Measurements from ENCODE around the gene ERAP2. TPM values are rescaled to one million over a fixed set of nuclear protein-coding genes. Genes with fewer than 3 reads are reported as not detected.
"Not testable (repeated sequence)": the region's sequence is repeated elsewhere in the genome, so short reads cannot be mapped to it uniquely, and the experiment has no call there.

Gene ERAP2
- total RNA-seq, 1 experiment from 2014 or later, result 3.5 TPM

- DNase-seq (ENCODE audit: low read depth, low spot score), result no peak
- in situ Hi-C loops (cut with HindIII; ENCODE audit: low pct_unique_long_range_greater_than_20kb, low sequenced_read_pairs), result no loop called here
These were observed 44.5 kb downstream of the ERAP2 start for GRCh38 chr5:96920744-96921355.

DNA sequence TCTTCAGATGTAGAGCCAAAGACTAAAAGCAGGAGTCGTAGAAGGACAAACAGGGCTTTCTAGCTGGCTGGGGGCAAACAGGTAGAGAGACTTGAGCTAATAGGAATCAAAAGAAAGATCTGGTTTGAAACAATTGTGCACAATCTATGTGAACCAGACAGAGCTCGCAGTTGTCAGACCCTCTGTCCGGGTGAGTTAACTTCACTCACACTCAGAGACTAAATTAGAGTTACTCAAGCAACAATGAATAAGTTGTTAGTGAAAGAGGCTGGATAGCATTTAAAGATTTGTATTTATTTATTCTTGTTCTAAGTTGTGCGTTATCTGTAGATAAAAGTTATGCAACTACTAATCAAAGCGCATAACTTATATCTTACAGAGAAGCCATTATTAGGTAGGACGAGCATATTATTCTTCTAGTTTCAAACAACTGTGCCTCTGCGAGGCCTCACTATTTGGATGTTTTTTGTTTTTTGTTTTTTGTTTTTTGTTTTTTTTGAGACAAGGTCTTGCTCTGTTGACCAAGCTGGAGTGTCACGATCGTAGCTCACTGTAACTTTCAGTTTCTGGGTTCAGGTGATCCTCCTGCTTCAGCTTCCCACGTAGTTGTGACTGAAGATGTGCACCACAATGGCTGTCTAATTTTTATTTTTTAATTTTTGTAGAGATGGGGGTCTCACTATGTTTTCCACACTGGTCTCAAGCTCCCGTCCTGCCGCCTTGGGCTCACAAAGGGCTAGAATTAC is 46.4 kb downstream of the ERAP2 start:
- DNase-seq (ENCODE audit: low read depth, low spot score), result no peak
- in situ Hi-C loops (cut with HindIII; ENCODE audit: low pct_unique_long_range_greater_than_20kb, low sequenced_read_pairs), result no loop called here

GRCh38 chr5:96924016-96924443 is 47.7 kb downstream of the ERAP2 start:
- no peak for DNase-seq (ENCODE audit: low read depth, low spot score)
- in situ Hi-C loops (cut with HindIII; ENCODE audit: low pct_unique_long_range_greater_than_20kb, low sequenced_read_pairs), result no loop called here

- in situ Hi-C loops (cut with HindIII; ENCODE audit: low pct_unique_long_range_greater_than_20kb, low sequenced_read_pairs), result no loop called here
- no peak for DNase-seq (ENCODE audit: low read depth, low spot score)
These were observed 50.0 kb downstream of the ERAP2 start for GRCh38 chr5:96926276-96926675.

DNA sequence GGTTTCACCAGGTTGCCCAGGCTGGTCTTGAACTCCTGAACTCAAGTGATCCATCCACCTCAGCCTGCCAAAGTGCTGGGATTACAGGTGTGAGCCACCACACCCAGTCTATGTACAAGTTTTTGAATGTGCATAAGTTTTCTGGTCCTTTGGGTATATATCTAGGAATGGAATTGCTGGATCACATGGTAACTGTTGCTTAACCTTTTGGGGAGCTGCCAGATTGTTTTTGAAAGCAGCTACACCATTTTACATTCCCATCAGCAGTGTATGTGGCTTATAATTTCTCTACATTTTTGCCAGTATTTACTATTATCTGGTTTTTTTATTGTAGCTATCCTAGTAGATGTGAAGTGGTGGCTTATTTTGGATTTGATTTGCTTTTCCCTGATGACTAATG is 50.7 kb downstream of the ERAP2 start:
- no peak for DNase-seq (ENCODE audit: low read depth, low spot score)
- in situ Hi-C loops (cut with HindIII; ENCODE audit: low pct_unique_long_range_greater_than_20kb, low sequenced_read_pairs), result no loop called here

- no peak for DNase-seq (ENCODE audit: low read depth, low spot score)
- in situ Hi-C loops (cut with HindIII; ENCODE audit: low pct_unique_long_range_greater_than_20kb, low sequenced_read_pairs), result no loop called here
These were observed 52.8 kb downstream of the ERAP2 start for GRCh38 chr5:96928931-96929708.

DNA sequence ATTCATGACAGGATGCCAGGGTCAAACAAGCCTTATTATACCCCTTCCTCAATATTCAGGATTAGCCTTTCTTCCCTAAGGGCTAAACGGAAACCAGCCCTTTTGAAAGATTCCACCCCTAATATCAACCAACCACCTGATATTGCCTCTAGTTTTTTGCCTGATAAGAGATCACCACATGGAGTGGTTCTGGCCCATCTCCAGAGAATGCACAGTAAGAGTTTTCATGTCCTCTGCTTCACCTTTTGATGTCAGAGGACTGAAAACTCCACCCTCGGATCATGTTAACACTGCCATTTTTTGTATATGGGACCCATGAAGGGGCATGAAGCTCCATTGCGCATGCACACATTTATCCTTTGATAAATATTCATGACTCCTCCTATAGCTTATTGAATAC is 53.8 kb downstream of the ERAP2 start:
- in situ Hi-C loops (cut with HindIII; ENCODE audit: low pct_unique_long_range_greater_than_20kb, low sequenced_read_pairs), result no loop called here
- no peak for DNase-seq (ENCODE audit: low read depth, low spot score)

GRCh38 chr5:96930589-96930988 is 54.3 kb downstream of the ERAP2 start:
- in situ Hi-C loops (cut with HindIII; ENCODE audit: low pct_unique_long_range_greater_than_20kb, low sequenced_read_pairs), result no loop called here

GRCh38 chr5:96931037-96931436 is 54.7 kb downstream of the ERAP2 start:
- in situ Hi-C loops (cut with HindIII; ENCODE audit: low pct_unique_long_range_greater_than_20kb, low sequenced_read_pairs); DNase-seq (ENCODE audit: low read depth, low spot score): not testable (repeated sequence)

More at GRCh38 chr5:96930589-96930988, 54.3 kb downstream of the ERAP2 start:
- no peak for DNase-seq (ENCODE audit: low read depth, low spot score)

DNA sequence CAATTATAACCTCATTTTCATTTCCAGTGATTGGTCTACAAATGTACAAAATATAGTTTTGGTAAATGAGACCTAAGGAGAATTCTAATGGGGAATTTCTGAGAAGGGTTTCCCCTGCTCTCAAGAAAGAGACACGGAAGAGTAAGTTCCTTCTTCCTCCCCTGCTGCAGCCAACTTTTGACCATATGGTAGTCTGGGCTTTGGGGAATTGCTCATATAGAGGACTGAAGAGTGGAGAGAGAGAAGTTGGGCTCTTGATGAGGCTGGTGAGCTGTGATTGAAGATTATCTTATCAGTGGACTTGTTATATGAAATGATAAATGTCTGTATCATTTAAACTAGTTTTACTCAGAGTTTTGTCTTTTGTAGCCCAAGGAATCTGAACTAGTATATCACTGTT is 55.3 kb downstream of the ERAP2 start:
- in situ Hi-C loops (cut with HindIII; ENCODE audit: low pct_unique_long_range_greater_than_20kb, low sequenced_read_pairs), result no loop called here
- DNase-seq (ENCODE audit: low read depth, low spot score), result no peak

GRCh38 chr5:96932026-96932425 is 55.7 kb downstream of the ERAP2 start:
- in situ Hi-C loops (cut with HindIII; ENCODE audit: low pct_unique_long_range_greater_than_20kb, low sequenced_read_pairs), result no loop called here
- no peak for DNase-seq (ENCODE audit: low read depth, low spot score)

GRCh38 chr5:96933764-96934707 is 57.7 kb downstream of the ERAP2 start:
- DNase-seq (ENCODE audit: low read depth, low spot score), result peak; percentile 39
- in situ Hi-C loops (cut with HindIII; ENCODE audit: low pct_unique_long_range_greater_than_20kb, low sequenced_read_pairs), result no loop called here

GRCh38 chr5:96934708-96935558 is 58.6 kb downstream of the ERAP2 start:
- peak; percentile 89 for DNase-seq (ENCODE audit: low read depth, low spot score)
- in situ Hi-C loops (cut with HindIII; ENCODE audit: low pct_unique_long_range_greater_than_20kb, low sequenced_read_pairs), result no loop called here

- peak; percentile 96 for DNase-seq (ENCODE audit: low read depth, low spot score)
- in situ Hi-C loops (cut with HindIII; ENCODE audit: low pct_unique_long_range_greater_than_20kb, low sequenced_read_pairs), result no loop called here
These were observed 59.5 kb downstream of the ERAP2 start, which contains the start of gene LNPEP for GRCh38 chr5:96935559-96936430. TSS of gene LNPEP (plus strand) at chr5:96936080. CDS start at chr5:96936156, 76 bp downstream.

- DNase-seq (ENCODE audit: low read depth, low spot score), result peak; percentile 41
- in situ Hi-C loops (cut with HindIII; ENCODE audit: low pct_unique_long_range_greater_than_20kb, low sequenced_read_pairs), result no loop called here
These were observed 60.4 kb downstream of the ERAP2 start for GRCh38 chr5:96936431-96937320.

Measured in SK-MEL-5 (cell line).